ENCODE measurements around the gene PDP2.

PDP2 gene

DNA sequence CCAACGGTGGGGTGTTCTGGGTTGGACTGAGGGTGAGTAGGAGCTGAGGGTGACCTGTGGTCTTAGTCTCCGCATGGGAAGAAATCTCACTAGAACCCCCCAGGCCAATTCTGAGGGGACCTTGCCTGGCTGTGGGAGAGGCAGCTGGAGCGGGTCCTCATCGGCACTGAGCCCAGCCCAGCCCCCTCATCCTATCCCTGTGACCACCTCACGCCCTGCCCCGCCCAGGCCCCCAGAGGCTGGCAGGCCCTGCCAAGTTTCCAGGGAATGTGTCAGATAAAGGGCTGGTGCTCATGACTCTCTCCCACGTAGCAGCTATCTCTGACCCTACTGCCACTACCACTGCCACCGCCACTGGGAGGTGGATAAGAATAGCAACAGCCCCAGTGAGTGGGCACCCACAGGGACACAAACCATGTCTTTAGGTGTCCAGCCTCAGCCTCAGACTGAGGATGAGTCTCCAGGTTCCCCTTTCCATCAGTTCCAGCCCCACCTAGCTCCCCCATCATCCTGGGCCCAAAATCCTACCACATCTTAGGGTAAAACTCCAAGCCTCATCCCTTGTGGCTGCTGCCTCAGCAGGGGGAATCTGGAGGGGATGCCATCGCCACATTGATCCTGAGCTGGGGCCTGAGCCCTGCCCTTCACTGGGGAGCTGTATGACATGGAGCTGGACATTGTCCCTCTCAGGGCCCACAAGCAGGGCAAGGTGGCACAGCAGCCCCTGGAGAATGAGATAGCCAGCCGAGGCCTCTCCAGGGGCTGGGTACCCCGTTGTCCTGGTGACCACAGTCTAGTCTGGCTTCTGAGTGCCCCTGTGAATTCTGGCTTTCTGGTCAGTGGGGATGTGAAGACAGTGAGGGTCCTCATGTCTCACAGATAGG lies 23.5 kb downstream of the PDP2 start:
- no peak for DNase-seq (ENCODE audit: low read depth in 4 of 4, low spot score in 1 of 4)

DNA sequence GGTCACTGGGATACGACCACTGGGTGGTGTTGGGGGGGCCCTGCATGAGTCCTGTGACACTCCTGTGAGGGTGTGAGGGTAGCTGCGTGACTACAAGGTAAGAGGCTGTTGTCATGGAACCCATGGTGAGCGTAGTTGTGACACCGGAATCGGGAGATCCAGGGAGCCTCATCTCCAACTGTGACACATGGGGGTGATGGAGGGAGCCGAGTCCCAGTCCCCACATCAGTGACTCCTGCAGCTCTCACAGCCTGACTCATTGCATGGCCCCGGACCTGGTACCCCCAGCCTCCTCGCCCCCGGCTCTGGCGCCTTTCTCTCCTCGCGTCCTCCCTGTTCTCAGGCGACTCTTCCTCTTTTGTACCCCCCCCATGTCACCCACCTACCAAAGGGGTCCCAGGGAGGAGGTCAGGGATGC lies 24.1 kb downstream of the PDP2 start:
- DNase-seq (ENCODE audit: low read depth in 4 of 4, low spot score in 1 of 4), result no peak

GRCh38 chr16:66904846-66905632 lies 24.7 kb downstream of the PDP2 start:
- no peak for DNase-seq (ENCODE audit: low read depth in 4 of 4, low spot score in 1 of 4)

DNA sequence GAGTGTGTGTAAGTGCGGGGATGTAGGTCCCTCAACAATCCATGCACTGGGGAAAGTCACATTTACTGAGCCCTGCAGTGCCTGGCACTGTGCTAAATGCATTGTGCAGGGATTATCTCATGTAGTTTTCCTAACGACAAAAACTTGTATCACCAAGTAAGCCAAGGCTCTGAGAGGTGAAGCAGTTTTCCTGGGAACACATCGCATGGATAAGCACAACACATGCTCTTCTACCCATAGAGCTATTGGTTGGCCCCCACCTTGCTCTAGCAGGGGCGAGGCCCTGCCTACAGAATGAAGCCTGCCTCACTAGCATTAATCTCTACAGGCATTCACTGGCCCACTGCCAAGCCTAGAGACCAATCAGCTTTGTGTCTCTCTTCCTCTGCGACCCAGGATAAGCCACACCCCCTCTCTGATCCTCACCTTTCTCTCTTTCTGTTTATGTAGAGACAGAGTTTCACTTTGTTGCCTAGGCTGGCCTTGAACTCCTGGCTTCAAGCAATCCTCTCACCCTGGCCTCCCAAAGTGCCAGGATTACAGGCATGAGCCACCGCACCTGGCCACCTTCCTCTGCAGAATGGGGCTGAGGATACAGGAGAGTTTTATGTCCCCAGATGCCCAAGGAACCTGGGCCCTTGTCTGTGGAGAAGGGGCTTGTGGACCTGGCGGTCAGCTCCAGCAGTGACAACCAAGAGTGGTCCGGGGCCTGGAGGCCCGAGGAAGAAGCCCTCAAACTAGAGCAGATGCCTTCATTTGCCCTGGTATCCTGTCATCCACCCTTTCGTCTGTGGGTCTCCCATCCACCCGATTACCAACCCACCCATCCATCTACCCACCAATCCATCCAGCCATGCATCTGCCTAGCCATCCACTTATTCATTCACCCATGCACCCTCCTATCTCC lies 25.6 kb downstream of the PDP2 start:
- peak in 1 of 4 experiments; percentile 34 for DNase-seq (ENCODE audit: low read depth in 4 of 4, low spot score in 1 of 4)

GRCh38 chr16:66906916-66907836 lies 26.9 kb downstream of the PDP2 start:
- no peak for DNase-seq (ENCODE audit: low read depth in 4 of 4, low spot score in 1 of 4)

- DNase-seq (ENCODE audit: low read depth in 4 of 4, low spot score in 1 of 4), result no peak
Measured at GRCh38 chr16:66908116-66908515, 27.8 kb downstream of the PDP2 start.

GRCh38 chr16:66908762-66909559 lies 28.6 kb downstream of the PDP2 start:
- no peak for DNase-seq (ENCODE audit: low read depth in 4 of 4, low spot score in 1 of 4)

- no peak for DNase-seq (ENCODE audit: low read depth in 4 of 4, low spot score in 1 of 4)
Measured at GRCh38 chr16:66910175-66910940, 30.0 kb downstream of the PDP2 start.

DNA sequence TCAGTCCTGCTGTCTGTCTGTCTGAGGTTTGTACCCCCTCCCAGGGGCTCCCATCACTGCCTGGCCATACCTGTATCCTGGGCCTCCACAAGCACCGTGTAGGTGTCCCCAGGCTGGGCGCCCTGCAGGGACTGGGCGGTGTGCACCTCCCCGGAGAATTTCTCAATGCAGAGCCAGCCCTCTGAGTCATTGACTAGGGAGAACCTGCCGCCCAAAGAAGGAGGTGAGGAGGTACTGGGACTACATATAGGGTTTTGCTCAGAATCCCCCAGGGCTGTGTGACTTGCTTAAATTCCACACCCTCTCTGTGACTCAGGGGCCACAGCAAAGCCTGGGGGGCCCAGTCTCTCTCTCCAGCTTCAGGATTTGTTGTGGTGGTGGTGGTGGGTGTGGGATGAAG lies 30.8 kb downstream of the PDP2 start:
- no peak for DNase-seq (ENCODE audit: low read depth in 4 of 4, low spot score in 1 of 4)

DNA sequence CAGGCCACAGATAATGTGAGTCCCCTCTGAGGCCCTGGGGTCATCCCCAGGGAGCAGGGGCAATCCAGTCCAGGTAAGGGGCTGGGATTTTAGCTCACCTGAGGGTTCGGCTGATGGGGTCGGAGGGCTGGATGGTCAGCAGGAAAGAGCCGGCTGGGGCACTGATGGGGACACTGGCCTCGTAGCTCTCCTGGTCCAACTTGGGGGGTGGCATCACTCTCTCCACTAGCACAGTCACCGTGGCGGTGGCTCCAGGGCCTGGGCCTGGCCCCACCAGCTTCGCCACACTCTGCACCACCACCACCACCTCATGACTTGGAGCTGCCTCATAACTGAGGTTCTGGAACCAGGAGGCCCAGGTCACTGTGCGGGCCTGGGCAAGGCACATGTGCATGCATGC lies 31.5 kb downstream of the PDP2 start:
- no peak for DNase-seq (ENCODE audit: low read depth in 4 of 4, low spot score in 1 of 4)

GRCh38 chr16:66913081-66913480 lies 32.8 kb downstream of the PDP2 start:
- no peak for DNase-seq (ENCODE audit: low read depth in 4 of 4, low spot score in 1 of 4)

DNA sequence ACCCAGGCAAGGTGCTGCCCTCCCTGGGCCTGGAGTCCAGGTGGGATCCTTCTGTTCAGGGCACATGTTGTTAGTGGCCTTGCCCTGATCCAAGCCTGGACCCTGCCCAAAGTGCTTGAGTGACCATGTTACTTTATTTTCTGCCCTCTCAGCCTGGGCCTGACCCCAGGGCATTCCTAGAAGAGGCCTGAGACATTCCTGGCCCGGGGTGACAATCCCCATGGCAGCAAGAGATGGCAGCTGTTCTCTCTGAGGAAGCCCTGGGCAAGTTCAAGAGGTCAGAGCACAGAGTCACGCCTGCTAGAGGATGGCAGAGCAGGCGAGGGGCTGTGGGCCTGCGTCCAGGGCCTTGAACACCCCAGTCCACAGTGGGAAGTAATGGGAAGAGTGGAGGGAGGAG lies 33.4 kb downstream of the PDP2 start:
- no peak for DNase-seq (ENCODE audit: low read depth in 4 of 4, low spot score in 1 of 4)

- DNase-seq (ENCODE audit: low read depth in 4 of 4, low spot score in 1 of 4), result no peak
Measured at GRCh38 chr16:66914541-66914940, 34.2 kb downstream of the PDP2 start.

GRCh38 chr16:66915041-66915440 lies 34.7 kb downstream of the PDP2 start:
- DNase-seq (ENCODE audit: low read depth in 4 of 4, low spot score in 1 of 4), result no peak

- no peak for DNase-seq (ENCODE audit: low read depth in 4 of 4, low spot score in 1 of 4)
Measured at GRCh38 chr16:66916518-66916917, 36.2 kb downstream of the PDP2 start.

GRCh38 chr16:66917741-66918140 lies 37.4 kb downstream of the PDP2 start:
- DNase-seq (ENCODE audit: low read depth in 4 of 4, low spot score in 1 of 4), result no peak

GRCh38 chr16:66918355-66918754 lies 38.0 kb downstream of the PDP2 start:
- DNase-seq (ENCODE audit: low read depth in 4 of 4, low spot score in 1 of 4), result no peak

- no peak for DNase-seq (ENCODE audit: low read depth in 4 of 4, low spot score in 1 of 4)
Measured at GRCh38 chr16:66918803-66919568, 38.7 kb downstream of the PDP2 start, which contains the start of gene CDH16. TSS of gene CDH16 (minus strand) at chr16:66918885. CDS start at chr16:66918065, 820 bp downstream.
